Testis (tissue), 2 donors: ENCODE results near the gene KRTAP10-5.
"Not testable (repeated sequence)": the region's sequence is repeated elsewhere in the genome, so short reads cannot be mapped to it uniquely, and the experiment has no call there.

Source experiments
- POLR2A ChIP-seq: fragments of 450-650 bp; IDR thresholded peaks from one replicate; pipeline ENCODE4 v1.6.1; 2017; ENCODE audit warnings: antibody characterized with exemption, mild to moderate bottlenecking, moderate library complexity
- TF ChIP-seq, protein P1 (sequence below), 3 experiments: fragments of 450-650 bp in 2 of 3; fragments of 200-600 bp in 1 of 3; sonication (generic) in 1 of 3; IDR thresholded peaks; one replicate each; pipeline ENCODE4 v1.5.1; 2016 to 2019; ENCODE audit warnings: antibody characterized with exemption in 3 of 3, mild to moderate bottlenecking in 2 of 3, moderate library complexity in 1 of 3

DNA sequence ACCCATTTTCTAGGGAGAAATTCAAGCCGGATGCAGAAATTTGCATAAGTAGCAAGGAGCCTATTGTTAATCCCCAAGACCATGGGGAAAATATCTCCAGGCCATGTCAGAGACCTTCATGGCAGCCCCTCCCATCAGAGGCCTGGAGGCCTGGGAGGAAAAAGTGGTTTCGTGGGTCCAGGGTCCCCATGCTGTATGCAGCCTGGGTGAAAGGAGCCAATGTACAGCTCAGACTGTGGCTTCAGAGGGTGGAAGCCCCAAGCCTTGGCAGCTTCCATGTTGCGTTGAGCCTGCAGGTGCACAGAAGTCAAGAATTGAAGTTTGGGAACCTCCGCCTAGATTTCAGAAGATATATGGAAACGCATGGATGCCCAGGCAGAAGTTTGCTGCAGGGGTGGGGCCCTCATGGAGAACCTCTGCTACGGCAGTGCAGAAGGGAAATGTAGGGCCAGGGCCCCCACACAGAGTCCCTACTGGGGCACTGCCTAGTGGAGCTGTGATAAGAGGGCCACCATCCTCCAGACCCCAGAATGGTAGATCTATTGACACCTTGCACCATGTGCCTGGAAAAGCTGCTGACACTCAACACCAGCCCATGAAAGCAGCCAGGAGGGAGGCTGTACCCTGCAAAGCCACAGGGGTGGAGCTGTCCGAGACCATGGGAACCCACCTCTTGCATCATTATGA lies 29.9 kb upstream of the KRTAP10-5 start:
- TF ChIP-seq, protein P1, sequence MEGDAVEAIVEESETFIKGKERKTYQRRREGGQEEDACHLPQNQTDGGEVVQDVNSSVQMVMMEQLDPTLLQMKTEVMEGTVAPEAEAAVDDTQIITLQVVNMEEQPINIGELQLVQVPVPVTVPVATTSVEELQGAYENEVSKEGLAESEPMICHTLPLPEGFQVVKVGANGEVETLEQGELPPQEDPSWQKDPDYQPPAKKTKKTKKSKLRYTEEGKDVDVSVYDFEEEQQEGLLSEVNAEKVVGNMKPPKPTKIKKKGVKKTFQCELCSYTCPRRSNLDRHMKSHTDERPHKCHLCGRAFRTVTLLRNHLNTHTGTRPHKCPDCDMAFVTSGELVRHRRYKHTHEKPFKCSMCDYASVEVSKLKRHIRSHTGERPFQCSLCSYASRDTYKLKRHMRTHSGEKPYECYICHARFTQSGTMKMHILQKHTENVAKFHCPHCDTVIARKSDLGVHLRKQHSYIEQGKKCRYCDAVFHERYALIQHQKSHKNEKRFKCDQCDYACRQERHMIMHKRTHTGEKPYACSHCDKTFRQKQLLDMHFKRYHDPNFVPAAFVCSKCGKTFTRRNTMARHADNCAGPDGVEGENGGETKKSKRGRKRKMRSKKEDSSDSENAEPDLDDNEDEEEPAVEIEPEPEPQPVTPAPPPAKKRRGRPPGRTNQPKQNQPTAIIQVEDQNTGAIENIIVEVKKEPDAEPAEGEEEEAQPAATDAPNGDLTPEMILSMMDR (IDR thresholded peaks at IDR 0.05) = not testable (repeated sequence)
- TF ChIP-seq POLR2A = not testable (repeated sequence)
